NCI-H748 (cell line): Measurements from ENCODE around the gene TRAF3IP1.
A peak's percentile ranks its signal among the peaks of the same experiment; 100 is the strongest.
"Not testable (repeated sequence)": the region's sequence is repeated elsewhere in the genome, so short reads cannot be mapped to it uniquely, and the experiment has no call there.

Experiments
- DNase-seq: peaks from one replicate; lab custom pipeline; 2025; ENCODE audit not compliant: unreplicated experiment; lab: John Stamatoyannopoulos, UW

TRAF3IP1 gene

DNA sequence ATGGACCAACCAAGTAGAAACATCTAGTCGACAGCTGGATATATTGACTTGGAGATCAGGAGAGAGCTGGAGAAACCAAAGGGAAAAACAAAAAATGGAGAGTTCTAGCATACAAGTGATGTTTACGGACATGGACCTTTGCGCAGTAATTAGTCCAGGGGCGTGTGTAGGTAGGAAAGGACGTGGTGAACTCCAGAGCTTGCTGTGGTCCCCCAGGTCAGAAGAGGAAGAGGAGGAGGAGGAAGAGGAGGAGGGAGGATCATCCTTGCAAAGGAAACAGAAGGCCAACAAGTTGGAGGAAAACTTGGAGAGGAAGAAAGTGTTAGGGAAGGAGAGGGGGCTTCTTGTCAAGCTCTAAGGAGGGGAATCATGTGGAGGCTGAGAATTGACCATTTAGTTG lies 17.5 kb downstream of the TRAF3IP1 start:
- DNase-seq, result no peak

DNA sequence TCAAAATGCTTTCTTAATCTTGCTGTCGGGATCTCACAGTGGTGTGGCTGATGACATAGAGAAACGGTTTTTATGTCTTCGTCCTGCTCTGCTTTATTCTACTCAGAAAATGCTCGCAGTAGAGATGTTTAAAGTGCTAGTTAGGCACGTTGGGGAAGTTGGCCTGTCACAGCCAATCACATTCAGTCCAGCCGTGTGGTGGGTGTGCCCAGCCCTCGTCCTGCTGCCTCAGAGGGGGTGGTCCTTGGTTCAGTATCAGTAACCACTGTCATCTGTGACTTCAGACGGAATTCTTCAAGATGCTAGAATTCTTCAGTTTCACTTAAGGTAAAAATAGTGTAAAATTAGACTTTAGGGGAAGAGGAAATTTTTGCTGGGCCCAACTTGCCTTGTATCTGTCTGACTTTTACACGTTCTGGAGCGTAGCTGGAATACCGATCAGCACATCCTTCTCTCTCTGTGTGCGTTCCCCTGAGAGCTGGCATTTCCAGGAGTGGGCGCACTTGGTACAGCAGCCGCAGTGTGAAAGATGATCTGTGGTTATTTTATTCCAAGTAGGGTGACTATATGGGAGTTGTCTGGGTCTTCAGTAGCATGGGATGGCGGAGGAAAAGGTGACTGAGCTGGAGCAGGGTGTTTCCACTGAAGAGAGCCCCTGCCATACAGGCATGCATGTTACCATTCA lies 18.5 kb downstream of the TRAF3IP1 start:
- DNase-seq, result no peak

DNA sequence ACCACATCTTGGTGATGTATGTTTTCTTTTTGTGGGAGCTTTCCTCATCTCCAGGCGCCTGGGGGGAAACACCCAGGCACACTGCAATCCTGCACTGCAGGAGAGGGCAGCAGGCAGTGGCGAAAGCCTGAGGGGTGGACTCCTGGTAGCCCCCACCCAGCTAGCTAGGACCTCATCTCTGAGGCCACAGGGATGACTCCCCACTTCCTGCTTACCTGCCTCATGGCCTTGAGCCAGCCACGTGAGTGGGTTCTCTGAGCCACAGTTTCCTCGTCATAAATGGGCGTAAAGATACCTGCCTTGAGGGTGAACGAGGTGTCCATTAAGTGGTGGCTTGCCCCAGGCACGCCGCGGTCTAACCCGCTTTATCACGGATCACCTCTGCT lies 19.1 kb downstream of the TRAF3IP1 start:
- DNase-seq, result no peak

DNA sequence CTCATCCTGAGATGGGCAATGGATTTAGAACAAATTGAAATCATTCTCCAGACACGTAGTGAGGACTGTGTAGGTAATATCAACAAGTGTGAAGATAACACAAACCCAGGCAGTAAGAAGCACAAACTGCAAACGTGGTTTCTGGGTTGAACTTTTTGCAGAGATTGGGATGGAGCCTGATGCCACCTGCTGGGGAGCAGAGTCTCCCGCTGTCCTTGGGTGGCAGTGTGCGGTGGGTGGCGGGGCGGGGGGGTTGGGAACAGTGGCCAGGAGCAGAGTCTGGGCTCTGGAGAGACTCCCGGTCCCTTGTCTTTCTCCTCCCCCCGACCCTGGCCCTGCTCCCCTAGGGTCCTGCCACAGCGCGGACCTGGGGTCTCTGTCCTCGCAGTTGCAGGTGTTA lies 19.5 kb downstream of the TRAF3IP1 start:
- DNase-seq, result no peak

DNA sequence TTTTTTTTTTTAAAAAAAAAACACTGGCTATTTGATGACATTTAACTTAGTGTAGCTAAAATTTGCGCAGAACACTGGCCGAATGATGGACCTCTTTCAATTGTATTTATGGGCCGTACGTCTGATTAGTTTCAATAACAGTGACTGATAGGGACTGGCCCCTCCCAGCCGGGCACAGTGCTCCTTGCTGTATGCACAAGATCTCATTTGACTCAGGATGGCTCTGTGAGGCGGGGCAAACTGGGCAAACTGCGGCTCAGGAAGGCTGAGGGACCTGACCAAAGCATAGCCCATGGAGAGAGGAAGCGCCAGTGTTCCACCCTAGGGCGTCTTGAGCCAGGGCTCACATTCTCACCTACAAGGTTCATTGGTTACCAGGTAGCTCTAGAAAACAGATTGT lies 21.2 kb downstream of the TRAF3IP1 start:
- DNase-seq, result no peak

DNA sequence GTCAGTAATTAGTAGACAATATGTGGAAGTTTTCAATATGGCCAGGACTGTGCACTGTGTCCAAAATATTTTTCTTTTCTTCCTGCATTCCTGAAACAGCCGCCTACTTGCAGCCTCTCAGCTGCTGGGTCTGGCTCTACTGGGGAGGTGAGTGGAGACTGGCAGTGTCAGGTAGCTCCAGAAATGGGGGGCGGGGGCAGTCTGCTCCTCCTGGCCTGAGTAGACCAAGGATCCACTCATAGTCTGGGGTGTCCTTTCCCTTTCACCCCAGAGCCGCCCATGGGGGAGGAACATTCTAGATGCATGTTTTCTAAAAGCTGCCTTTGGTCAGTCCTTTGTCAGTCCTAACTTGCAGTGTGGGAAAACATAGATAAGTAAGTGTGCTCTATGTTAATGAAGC lies 23.7 kb downstream of the TRAF3IP1 start:
- no peak for DNase-seq

DNA sequence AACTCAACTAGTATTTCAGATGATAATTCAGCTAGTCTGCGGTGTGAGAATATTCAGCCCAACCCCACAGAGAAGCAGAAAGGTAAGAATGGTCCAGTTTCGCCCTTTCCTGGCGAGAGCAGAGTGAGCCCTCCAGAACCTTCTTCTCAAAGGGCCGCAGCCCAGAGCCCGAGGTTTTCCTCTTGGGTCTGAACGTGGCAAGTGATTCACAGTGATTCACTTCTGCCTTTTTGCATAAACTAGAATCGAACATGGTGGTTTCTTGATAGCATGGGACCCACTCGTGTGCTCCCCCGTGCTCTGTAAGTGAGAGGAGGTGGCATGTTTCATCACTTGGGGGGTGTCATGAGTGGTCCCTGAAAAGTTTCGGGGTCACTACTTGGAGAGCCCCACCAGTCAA lies 24.2 kb downstream of the TRAF3IP1 start:
- no peak for DNase-seq

DNA sequence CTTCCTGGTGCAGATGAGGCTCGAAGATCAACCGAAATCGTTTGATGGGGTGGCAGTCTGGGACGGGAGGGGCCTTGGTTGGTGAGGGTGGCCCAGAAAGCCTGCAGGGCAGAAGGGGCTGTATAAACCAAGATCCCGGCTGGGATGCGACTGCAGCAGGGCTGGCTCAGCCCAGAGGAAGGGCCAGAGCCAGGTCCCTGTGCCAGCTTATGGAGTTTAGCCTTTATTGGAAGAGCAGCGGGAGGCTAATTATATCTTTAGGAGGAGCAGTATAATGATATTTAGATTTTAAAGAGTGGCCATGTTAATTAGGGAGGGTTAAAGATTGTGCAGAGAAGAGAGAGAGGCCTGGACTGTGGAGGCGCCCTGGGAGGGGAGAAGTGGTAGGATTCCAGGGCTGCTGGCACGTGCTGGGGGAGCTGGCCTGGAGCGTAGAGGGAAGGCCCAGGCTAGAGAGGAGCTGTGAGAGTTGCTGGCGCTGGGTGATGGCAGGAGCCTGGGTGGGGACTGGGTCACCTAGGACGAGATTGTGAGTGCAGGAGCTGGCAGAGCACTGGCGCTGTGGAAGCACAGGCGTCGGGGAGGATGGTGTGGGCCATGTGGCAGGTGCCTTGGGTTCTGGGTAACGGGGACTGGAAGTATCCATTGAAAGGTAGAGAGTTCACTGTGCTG lies 25.1 kb downstream of the TRAF3IP1 start:
- DNase-seq, result peak; percentile 58

DNA sequence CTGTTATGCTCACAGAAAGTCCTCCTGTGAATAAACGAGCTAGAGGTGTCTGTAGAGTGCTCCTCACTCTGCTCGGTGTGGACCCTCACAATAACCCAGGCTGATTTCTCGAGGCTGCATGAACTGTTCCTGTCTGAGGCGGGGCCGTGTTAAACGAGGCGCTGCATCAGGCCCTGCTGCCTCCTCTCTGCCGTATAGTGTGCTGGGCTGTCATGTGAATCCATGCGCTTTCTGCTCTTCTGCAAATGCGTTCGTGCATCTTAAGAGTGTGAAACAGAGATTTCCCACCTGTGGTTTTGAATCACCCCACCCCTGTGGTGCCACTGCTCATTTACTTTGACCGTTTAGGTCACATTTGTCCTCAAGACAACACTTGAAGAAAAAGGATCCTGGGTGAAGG lies 26.2 kb downstream of the TRAF3IP1 start:
- no peak for DNase-seq

DNA sequence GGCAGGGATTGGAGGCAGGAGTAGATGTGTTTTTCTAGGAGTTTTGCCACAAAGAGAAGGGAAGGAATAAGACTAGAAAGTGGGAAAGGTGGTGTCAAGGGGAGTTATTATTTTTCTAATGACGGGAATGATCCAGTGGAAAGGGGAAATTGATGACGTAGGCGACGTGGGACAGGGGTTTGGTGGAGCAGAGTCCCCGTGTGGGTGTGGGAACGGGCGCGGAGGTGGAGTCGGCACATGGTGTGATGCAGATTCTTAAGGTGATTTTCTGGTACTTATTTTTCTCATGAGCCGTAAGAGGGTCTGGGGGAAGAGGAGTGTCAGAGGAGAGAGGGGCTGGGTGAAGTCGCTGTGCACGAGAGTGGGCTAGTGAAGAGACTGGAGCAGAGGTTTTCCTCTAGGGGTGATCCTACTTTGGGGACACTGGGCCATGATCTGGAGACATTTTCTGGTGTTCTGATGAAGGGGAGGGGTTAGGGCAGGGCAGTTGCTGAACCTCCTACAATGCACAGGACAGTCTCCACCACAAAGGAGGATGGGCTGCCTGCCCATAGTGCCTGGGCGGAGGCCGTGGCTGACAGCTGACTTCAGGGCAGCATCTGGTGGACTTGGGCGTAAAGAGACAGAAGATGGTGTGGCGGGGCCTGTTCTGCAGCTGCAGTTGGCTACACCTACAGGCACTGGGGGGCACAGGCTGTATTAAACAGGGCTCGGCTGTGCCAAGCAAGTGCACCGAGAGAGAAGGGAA lies 30.0 kb downstream of the TRAF3IP1 start:
- DNase-seq, result no peak

DNA sequence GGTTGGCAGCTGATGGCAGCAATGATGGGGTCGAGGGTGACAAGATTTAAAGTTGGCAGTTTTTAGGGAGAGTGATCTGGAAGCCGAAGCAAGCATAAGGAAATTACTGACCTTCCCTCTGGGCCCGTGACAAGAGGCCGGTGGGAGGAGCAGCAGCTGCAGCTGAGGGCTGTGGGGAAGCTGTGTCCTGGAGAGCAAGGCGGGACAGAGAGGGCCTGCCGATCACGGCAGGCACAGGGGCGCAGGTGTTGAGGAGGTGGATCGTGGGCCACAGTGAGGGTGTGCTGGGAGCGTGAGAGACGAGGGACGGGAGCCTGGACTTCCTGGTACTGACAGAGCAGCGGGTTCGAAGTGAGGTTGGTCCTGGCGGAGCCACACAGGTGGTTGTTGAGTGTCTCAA lies 31.0 kb downstream of the TRAF3IP1 start:
- DNase-seq, result no peak

DNA sequence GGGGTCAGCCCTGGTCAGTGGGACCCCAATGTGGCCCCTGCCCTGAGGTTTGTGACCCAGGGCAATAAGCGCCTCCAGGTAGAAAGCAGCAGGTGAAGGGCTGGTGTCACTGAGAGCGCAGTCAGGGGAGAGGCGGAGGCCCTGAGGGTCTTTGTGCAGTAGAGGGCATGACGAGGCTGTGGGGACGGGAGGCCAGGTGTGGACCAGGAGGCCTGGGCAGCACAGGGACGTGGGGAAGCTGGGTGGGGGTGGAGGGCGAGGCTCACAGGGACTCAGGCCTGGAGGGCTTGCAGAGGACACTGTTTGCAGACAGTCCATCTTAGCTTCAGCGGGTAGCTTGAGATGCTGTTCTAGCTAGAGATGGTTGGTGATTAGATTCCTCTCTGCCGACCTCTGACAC lies 32.0 kb downstream of the TRAF3IP1 start:
- no peak for DNase-seq

DNA sequence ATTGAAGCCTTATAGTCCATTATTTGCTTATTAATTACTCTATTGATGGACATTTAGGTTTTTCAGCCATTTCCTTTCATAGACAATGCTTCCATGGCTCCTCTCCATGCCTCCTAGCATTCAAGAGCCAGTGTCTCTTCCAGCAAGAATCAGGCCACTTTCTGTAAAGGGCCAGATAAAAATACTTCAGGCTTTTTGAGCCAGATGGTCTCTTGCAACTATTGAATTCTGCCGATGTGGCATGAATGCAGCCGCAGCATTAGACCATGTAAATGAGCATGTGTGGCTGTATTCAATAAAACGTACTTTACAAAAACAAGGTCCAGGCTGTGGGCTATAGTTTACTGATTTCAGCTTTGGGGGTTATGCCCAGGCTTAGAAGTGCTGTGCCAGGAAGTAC lies 38.5 kb downstream of the TRAF3IP1 start:
- no peak for DNase-seq

DNA sequence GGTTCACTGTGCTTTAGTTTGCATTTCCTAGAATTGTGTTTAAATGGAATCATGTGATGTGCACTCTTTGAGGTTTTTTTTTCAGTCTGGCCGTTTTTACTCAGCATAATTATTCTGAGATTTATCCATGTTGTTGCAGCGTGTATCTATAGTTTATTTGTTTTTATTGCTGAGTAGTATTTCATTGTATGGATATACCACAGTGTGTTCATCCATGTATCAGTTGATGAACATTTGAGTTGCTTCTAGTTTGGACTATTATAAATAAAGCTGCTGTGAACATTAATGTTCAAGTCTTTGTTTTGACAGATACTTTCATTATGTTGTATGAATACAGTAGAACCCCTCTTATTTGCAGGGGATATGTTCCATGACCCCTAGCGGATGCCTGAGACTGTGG lies 39.1 kb downstream of the TRAF3IP1 start:
- DNase-seq, result no peak

DNA sequence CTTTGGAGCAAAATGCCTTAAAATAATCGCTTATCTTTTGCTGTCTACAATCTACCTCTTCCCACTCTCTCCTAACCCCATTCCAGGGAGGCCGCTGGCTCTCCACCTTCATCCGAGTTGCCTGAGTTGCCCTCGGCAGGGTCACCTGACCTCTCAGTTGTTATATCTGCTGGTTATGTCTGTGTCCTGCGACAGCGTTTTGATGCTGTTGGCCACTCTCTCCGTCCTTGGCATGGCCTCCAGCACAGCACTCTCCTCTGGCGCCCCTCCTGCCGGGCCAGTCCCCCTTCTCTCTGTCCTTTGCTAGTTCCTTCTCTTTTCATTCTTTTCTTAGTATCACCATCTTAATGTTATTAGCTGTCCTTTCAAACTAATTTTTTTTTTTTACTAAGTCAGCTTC lies 41.6 kb downstream of the TRAF3IP1 start:
- DNase-seq, result no peak

DNA sequence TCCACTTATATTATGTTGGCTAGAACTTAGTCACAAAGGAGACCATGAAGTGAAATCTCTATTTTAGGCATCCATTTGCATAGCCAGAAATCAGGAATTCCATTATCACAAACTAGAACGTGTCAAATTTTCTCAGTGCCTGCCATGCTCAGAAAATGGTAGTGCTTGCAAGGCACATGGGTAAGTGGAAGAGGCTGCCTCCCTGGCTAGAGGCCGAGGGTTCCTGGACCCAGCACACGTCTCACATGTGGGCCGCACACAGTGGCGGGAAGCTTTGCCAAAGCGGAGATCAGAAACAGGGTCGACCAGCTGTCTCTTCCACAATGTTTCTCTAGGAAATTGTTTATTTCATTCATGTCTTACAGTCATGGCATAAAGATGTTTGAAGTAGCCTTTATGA lies 42.3 kb downstream of the TRAF3IP1 start:
- DNase-seq, result no peak

DNA sequence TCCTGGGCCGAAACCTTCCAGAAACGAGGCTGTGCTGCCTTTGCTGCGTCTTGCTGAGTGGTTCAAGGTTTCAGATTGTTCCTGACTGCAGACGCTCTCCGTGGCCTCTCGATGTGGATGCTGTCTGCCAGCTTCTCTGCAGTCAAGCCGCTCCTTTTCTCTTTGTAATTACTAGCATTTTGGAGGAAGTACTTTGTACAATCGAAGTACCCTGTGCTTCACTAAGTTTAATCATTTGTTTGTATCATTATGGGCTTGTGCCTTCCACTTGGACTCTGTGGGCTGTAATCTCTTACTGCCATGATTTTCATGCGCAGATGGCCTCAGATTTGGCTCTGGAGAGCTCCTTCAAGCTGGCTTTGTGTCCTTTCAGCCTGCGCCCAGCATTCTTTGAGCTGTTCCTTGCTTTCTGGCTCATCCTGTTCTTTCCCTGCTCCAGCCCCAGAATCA lies 49.3 kb downstream of the TRAF3IP1 start:
- no peak for DNase-seq

DNA sequence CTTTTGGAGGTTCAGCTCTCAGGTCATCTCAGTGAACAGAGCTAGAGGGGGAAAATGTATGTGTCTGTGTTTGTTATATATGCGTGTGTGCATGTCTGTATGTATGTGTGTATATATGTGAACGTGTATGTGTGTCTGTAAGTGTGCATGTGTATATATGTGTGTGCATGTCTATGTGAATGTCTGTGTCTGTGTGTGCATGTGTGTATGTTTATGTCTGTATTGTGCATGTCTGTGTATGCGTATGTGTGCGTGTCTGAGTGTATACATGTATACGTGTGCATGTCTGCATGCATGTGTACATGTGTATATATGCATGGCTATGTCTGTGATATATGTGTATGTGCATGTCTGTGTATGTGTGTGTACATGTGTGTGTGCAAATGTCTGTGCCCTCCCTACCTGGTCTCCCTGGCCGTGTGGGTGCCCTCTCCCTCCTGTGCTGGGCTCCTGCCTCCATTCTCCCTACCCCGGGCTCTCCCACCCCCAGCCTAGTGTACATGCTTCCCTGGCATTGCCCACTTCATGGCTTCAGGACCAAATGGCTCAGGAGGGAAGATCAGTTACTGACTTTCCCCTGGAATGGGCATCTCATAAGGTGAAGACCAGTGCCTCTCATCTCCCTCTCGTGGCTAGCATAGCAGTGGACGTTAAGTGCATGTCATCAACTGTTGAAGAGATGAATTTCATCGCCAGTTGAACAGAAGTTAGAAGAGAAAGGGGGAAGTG lies 49.9 kb downstream of the TRAF3IP1 start:
- no peak for DNase-seq

DNA sequence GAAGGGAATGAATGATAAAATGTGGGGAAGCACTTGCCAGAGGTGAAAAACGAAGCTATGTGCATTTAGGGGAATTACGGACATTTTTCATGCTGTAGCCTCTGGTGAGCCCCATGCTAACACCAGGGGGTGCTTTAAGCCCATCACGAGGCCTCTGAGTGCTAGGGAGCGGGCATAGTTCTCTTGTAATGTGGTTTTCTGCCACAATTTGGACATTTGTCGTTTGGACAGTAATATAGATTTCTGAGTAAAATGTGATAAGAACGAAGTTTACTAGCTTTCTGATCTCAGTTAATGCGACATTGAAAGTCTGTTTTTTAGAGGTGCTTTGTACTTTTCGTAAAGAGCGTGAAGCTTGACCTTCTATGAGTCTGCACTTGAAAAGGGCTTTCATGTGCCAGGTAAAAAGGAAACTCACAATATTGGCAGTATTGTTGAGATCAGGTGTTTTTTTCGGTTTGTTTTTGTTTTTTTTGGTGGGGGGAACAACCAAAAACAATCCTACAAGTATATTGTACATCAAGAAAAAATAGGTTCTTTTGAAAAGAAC lies 50.6 kb downstream of the TRAF3IP1 start:
- DNase-seq, result peak; percentile 45

DNA sequence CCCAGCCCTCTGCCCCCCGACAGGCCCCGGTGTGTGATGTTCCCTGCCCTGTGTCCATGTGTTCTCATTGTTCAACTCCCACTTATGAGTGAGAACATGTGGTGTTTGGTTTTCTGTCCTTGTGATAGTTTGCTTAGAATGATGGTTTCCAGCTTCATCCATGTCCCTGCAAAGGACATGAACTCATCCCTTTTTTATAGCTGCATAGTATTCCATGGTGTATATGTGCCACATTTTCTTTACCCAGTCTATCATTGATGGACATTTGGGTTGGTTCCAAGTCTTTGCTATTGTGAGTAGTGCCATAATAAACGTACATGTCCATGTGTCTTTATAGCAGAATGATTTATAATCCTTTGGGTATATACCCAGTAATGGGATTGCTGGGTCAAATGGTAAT lies 52.0 kb downstream of the TRAF3IP1 start:
- DNase-seq, result not testable (repeated sequence)

DNA sequence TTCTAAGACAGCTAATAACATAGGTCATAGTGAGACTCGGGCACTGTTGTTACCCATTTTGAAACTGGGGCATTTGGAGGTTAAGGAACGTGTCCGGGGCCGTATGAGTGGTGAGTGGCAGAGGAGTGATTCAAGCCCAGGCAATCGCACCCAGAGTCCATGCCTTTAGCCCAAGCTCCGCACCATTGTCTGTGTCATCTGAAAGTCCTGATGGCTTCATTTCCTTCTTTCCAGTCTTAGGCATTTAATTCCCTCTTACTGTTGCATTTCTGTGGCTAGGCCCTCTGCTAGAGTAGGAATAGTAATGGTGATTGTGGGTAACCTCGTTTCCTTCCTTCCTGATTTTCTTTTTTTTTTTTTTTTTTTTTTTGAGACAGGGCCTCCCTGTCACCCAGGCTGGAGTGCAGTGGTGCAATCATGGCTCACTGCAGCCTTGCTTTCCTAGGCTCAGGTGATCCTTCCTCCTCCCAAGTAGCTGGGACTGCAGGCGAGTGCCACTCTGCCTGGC lies 56.6 kb downstream of the TRAF3IP1 start:
- DNase-seq, result no peak
